ENCODE results near the gene CDC42EP1.

The CDC42EP1 gene

GRCh38 chr22:37610480-37611129 is 50.3 kb downstream of the CDC42EP1 start:
- no peak for DNase-seq (ENCODE audit: low read depth)

- DNase-seq (ENCODE audit: low read depth): no peak
These were observed 50.9 kb downstream of the CDC42EP1 start for GRCh38 chr22:37611207-37611606.

- DNase-seq (ENCODE audit: low read depth): no peak
These were observed 56.2 kb downstream of the CDC42EP1 start for GRCh38 chr22:37616201-37617083.

- DNase-seq (ENCODE audit: low read depth): no peak
These were observed 57.2 kb downstream of the CDC42EP1 start for GRCh38 chr22:37617431-37617830.

GRCh38 chr22:37618072-37618656 is 57.9 kb downstream of the CDC42EP1 start:
- no peak for DNase-seq (ENCODE audit: low read depth)

- no peak for DNase-seq (ENCODE audit: low read depth)
These were observed 58.4 kb downstream of the CDC42EP1 start for GRCh38 chr22:37618674-37619073.

All from fibroblast of gingiva (primary cell).